Mucosa of descending colon (tissue), 3 donors: ENCODE data around the gene NTM. TPM values are rescaled to one million over a fixed set of nuclear protein-coding genes. Genes with fewer than 3 reads are reported as not detected.

Experiments
- ATAC-seq: fragments of 200-7000 bp; cut with Tn5 transposase; one replicate; pipeline ENCODE4 v1.9.1; 2020; ENCODE audit warnings: mild to moderate bottlenecking, moderate library complexity
- DNase-seq, 3 donors: peaks; one replicate each; pipeline ENCODE4 v3.0.0-alpha.2; 2020
- H3K36me3 ChIP-seq: fragments of 200-600 bp; one replicate; pipeline ENCODE4 v1.8.0; 2021; ENCODE audit warnings: low read depth, mild to moderate bottlenecking
- H3K4me1 ChIP-seq: fragments of 200-600 bp; one replicate; pipeline ENCODE4 v1.8.0; 2021; ENCODE audit warnings: low read depth, mild to moderate bottlenecking
- H3K4me3 ChIP-seq: fragments of 200-600 bp; one replicate; pipeline ENCODE4 v1.8.0; 2021; ENCODE audit warnings: mild to moderate bottlenecking
- H3K9me3 ChIP-seq: fragments of 200-600 bp; one replicate; pipeline ENCODE4 v1.8.0; 2021; ENCODE audit warnings: mild to moderate bottlenecking
- intact Hi-C, 2 donors: fragments of 100-400 bp; cut with DNase I in 1 of 2; cut with micrococcal nuclease in 1 of 2; formaldehyde crosslinking; loops; one replicate each; pipeline versions ENCODE4 v1.11.0 to v1.11.1; 2022; cut with DNase I, micrococcal nuclease
- total RNA-seq, 3 donors: library from RNA; stranded (reverse); fragmentation: NEBNext Ultra II Directional in 2 of 3; extraction: Animal tissue kit (Norgen Biotek cat#: 25700) in 2 of 3; gene quantifications; one replicate each; pipeline versions ENCODE4 v1.2.1 to v1.2.4, GENCODE V29; 2021 to 2023
- TF ChIP-seq, protein P1 (sequence below): fragments of 200-600 bp; IDR thresholded peaks from one replicate; pipeline ENCODE4 v1.8.0; 2022; ENCODE audit warnings: antibody characterized with exemption, mild to moderate bottlenecking
- donor health status: DM: no; HTN: no; CAD: no; lungs with moderate emphysema.
- donor health status: DM: no; HTN: no; CAD: no.
- donor health status: DM: no; HTN: yes; CAD: no.

The NTM gene
- total RNA-seq, 3 donors from 2014 or later = 0.64 to 7.7 (median 1.2) TPM

DNA sequence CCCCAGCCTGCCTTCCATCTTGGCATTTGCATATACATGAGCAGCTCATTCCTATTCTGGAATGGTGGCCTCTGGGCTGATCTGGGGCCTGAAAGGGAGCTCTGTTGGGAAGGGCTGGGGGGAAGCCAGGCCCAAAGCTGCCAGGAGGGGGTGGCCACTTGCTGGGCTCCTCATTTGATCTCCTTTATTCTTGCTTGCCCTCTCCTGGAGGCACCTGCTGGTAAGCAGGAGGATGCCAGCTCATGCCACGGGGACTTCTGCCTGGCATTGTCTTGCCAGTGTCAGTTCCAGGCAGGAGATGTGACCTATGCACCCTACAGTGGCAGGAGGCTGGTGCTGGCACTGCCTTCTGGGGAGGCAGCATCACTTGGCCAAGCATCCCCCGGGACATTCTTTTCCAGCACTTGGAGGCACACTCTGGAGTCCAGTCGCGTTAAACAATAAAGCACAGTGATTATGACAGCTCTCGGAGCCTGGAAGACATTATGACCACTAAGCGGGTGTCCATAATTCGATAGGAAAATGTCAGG lies 128.3 kb downstream of the NTM start:
- ATAC-seq (no peak), DNase-seq (no peak)
- no peaks in the 10 kb centered on the region for H3K4me1 ChIP-seq
- no peaks in the 10 kb centered on the region for H3K9me3 ChIP-seq
- H3K4me3 ChIP-seq = no peak overlapping the region
- TF ChIP-seq, protein P1, sequence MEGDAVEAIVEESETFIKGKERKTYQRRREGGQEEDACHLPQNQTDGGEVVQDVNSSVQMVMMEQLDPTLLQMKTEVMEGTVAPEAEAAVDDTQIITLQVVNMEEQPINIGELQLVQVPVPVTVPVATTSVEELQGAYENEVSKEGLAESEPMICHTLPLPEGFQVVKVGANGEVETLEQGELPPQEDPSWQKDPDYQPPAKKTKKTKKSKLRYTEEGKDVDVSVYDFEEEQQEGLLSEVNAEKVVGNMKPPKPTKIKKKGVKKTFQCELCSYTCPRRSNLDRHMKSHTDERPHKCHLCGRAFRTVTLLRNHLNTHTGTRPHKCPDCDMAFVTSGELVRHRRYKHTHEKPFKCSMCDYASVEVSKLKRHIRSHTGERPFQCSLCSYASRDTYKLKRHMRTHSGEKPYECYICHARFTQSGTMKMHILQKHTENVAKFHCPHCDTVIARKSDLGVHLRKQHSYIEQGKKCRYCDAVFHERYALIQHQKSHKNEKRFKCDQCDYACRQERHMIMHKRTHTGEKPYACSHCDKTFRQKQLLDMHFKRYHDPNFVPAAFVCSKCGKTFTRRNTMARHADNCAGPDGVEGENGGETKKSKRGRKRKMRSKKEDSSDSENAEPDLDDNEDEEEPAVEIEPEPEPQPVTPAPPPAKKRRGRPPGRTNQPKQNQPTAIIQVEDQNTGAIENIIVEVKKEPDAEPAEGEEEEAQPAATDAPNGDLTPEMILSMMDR = no peak
- no peaks in the 10 kb centered on the region for H3K36me3 ChIP-seq
- intact Hi-C loops = no loop called here

DNA sequence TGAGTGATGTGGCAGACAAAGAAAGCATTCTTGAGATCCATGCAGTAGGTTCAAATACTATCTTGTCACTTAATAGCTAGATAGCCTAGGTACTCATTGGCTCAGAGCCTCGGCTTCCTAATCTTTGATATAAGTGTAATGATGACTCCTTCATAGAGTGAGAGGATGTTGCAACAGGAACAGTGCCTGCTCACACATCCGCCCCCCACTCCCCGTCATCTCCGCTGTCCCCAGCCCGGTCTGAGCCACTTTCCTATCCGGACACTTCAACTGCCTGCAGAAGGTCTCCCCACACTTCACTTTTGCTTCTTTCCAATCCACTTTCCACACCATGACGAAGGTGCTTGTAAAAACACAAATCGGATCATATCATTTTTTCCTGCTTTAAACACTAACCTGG lies 128.8 kb downstream of the NTM start:
- Histone ChIP-seq H3K9me3 (no peaks in the 10 kb centered on the region), H3K36me3 (no peaks in the 10 kb centered on the region), H3K4me3 (no peak overlapping the region), H3K4me1 (no peaks in the 10 kb centered on the region)
- DNase-seq (no peak), ATAC-seq (no peak)
- intact Hi-C loops = no loop called here
- TF ChIP-seq, protein P1 = no peak

DNA sequence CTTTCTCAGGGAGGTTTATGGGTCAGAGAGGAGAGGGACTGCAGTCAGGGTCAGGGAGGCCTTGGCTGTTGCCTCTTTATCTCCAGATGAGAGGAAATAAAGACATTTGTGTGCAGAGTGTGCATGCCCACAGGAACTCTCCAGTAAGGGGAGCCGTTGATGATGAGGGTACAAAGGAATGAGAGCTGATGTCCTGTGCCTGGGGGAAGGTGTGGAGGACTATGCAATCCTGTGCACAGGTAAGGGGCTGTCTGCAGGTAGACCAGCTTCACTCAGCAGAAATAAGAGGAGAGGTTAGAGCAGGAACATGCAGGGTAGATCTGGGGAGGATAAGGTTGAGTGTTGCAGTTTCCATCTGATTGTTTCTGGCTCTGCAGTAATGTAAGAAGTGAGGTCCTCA lies 132.6 kb downstream of the NTM start:
- no peak for DNase-seq
- Histone ChIP-seq H3K36me3 (no peaks in the 10 kb centered on the region), H3K4me1 (no peaks in the 10 kb centered on the region), H3K9me3 (no peaks in the 10 kb centered on the region), H3K4me3 (no peak overlapping the region)
- no peak for ATAC-seq
- TF ChIP-seq, protein P1 = no peak
- intact Hi-C loops = no loop called here

DNA sequence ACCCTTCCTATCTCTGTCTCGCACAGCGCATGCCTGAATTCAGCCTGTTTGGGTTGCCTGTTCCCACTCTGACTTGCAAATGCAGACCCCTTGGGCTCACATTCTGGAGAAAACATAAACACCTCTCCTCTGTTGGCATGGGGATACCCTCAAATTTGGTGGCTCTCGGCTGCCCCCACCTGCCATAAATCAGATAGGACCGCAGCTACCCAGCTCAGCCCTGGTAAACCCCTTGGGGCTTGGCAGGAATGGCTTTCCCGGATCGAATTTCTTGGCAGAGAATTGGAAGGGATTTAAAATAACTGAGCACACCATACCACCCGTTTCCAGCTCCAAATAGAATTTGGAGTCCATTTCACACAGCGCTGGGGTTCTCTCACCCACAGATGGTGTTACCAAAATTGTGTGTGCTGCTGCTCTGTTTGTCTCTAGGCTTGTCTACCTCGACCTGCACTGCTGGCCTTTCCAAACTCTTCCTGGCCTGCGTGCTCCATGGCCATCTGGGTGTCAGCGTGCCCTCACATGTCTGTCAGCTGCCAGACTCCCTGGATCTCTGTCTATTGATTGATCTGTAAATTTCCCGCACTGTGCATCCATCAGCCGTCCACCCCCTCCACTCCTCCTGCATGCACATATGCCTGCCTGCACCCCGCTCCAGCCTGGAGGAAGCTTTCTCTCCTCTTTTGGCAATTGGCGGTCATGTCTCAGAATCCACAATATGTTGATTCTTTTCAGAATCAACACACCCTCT lies 134.0 kb downstream of the NTM start:
- ATAC-seq = no peak
- intact Hi-C loops = no loop called here
- no peak for DNase-seq

DNA sequence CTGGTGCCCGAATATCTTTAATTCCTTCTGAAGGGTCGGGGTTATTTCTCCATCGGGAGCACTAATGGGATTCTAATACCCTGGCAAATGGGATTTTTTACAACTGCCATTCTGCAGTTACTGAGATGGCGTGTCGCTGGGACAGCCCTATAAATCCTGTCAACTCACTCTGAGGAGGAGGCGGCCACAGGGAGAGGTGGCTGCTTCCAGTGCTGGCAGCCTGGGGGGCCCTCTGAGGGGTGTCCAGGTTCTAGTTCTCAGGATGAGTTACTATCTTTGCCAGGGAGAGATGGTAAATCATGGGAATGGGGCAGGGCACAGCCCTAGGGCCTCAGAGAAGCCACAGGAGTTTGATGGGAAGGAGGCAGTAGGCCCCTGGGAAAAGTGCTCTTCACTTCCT lies 135.9 kb downstream of the NTM start:
- Histone ChIP-seq H3K4me1 (no peaks in the 10 kb centered on the region), H3K4me3 (no peak overlapping the region), H3K36me3 (no peaks in the 10 kb centered on the region), H3K9me3 (no peaks in the 10 kb centered on the region)
- intact Hi-C loops = no loop called here
- no peak for ATAC-seq
- TF ChIP-seq, protein P1 = no peak
- DNase-seq = no peak

More for the DNA sequence above, 134.0 kb downstream of the NTM start:
- Histone ChIP-seq H3K4me3 (no peak overlapping the region), H3K9me3 (no peaks in the 10 kb centered on the region), H3K36me3 (no peaks in the 10 kb centered on the region), H3K4me1 (no peaks in the 10 kb centered on the region)
- TF ChIP-seq, protein P1 = no peak
